Measurements from ENCODE around the gene OR52K1. TPM values are rescaled to one million over a fixed set of nuclear protein-coding genes. Genes with fewer than 3 reads are reported as not detected.

Gene OR52K1
- total RNA-seq, 1 donor from 2014 or later: not detected

DNA sequence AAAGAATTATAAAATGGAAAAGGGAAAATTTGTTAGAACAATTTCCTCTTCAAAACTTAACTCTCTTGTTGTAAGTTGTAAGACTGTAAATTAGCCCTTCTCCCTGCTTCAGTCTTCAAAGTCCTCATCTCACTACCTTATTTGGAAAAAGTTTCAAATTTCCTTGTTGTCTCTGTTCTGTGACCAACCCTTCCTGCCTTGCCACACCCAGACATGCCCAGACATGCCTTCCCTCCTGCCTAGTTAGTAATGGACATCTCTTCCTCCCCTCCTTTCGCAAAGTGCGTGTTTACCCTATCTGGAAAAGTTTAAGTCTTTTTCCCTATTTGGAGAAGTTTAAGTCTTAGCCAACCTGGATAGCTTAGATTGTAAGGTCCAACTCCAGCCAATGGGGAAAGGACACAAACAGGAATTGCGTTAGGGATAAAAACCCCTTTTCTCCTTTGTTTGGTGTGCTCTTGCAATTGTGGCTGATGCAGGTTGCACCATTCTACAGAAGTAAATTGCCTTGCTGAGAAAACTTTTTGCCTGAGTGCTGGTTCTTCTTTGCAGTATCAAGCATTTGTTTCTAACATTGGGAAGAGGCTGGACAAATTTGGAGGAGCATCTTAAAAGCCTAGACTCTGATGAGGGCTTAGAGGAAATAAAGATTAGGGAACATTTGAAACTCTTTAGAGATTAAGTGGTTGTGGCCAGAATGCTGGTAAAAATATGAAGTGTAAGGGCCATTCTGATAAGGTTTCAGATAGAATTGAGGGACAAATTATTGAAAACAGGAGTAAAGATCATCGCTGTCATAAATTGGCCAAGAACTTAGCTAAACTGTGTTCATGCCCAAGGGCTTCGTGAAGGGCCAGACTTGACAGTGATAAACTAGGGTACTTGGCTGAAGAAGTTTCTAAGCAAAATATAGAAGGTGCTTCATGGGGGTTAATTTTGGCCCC, 18.0 kb upstream of the OR52K1 start:
- Histone ChIP-seq H3K4me3 (no peak overlapping the region), H3K36me3 (no peaks in the 10 kb centered on the region), H3K9me3 (replicated peaks) (peaks cover 16% of the 10 kb centered on the region), H3K27me3 (ENCODE audit: low read depth) (no peaks in the 10 kb centered on the region), H3K4me1 (no peaks in the 10 kb centered on the region), H3K27ac (replicated peaks) (no peak overlapping the region)
- no peak for DNase-seq
- intact Hi-C loops (cut with micrococcal nuclease): no loop called here
- TF ChIP-seq, protein P1, sequence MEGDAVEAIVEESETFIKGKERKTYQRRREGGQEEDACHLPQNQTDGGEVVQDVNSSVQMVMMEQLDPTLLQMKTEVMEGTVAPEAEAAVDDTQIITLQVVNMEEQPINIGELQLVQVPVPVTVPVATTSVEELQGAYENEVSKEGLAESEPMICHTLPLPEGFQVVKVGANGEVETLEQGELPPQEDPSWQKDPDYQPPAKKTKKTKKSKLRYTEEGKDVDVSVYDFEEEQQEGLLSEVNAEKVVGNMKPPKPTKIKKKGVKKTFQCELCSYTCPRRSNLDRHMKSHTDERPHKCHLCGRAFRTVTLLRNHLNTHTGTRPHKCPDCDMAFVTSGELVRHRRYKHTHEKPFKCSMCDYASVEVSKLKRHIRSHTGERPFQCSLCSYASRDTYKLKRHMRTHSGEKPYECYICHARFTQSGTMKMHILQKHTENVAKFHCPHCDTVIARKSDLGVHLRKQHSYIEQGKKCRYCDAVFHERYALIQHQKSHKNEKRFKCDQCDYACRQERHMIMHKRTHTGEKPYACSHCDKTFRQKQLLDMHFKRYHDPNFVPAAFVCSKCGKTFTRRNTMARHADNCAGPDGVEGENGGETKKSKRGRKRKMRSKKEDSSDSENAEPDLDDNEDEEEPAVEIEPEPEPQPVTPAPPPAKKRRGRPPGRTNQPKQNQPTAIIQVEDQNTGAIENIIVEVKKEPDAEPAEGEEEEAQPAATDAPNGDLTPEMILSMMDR (IDR thresholded peaks at IDR 0.05; ENCODE audit: borderline replicate concordance): no peak

DNA sequence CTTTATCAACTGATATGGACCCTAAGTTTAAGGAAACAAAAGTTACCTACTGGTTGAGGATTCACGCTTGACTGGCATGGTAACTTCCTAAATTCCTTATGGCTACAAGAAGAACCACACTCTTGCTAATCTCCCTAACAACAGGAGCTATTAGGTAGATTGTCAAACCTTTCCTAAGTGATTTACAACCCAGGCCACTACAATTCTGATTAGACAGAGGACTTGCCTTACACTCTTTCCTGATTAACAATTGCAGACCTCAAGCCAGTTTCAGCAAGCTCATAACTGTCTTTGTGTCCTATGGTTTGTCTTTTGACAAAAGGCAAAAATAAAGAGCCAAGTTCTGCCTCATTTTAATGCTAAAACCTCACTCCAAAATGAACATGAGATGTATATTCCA, 17.0 kb upstream of the OR52K1 start:
- Histone ChIP-seq H3K4me1 (no peaks in the 10 kb centered on the region), H3K36me3 (no peaks in the 10 kb centered on the region), H3K4me3 (no peak overlapping the region), H3K27ac (replicated peaks) (no peak overlapping the region), H3K27me3 (ENCODE audit: low read depth) (no peaks in the 10 kb centered on the region), H3K9me3 (replicated peaks) (peaks cover 16% of the 10 kb centered on the region)
- intact Hi-C loops (cut with micrococcal nuclease): no loop called here
- no peak for DNase-seq
- TF ChIP-seq, protein P1 (IDR thresholded peaks at IDR 0.05; ENCODE audit: borderline replicate concordance): no peak

DNA sequence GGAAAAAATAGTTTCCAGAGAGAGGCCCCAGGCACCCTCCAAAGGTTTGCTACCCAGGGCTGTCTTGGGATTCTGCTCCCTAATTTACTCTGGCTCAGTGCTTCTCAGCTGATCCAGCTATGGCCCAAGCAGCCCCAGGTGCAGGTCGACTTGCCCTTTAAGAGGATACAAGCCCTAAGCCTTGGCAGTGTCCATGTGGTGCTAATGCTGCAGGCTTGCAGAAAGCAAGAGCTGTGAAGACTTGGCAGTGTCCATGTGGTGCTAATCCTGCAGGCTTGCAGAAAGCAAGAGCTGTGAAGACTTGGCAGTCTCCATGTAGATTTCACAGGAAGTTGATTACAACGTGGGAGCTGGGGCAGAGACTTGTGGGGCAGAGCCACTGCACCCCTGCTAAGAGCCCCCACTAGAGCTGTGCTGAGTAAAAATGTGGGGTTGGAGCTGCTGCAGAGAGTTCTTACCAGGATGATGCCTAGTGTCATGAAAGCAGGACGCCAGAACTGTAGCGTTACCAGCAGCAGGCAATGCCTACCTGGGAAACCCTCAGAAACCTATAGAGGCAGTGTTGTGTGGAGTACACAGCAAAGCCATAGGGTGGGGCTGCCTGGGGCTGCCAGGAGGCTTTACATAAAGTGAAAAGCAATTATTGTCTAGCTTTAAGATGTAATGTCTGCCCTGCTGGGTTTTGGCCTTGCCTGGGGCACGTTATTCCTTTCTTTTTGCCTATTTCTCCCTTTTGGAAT, 16.1 kb upstream of the OR52K1 start:
- DNase-seq: no peak
- intact Hi-C loops (cut with micrococcal nuclease): no loop called here
- Histone ChIP-seq H3K36me3 (no peaks in the 10 kb centered on the region), H3K27me3 (ENCODE audit: low read depth) (no peaks in the 10 kb centered on the region), H3K9me3 (replicated peaks) (peaks cover 16% of the 10 kb centered on the region), H3K4me3 (no peak overlapping the region), H3K4me1 (no peaks in the 10 kb centered on the region), H3K27ac (replicated peaks) (no peak overlapping the region)
- TF ChIP-seq, protein P1 (IDR thresholded peaks at IDR 0.05; ENCODE audit: borderline replicate concordance): no peak

- H3K27ac ChIP-seq (replicated peaks): no peak overlapping the region
- no peak overlapping the region for H3K4me3 ChIP-seq
- DNase-seq: no peak
- H3K27me3 ChIP-seq (ENCODE audit: low read depth): no peaks in the 10 kb centered on the region
- TF ChIP-seq, protein P1 (IDR thresholded peaks at IDR 0.05; ENCODE audit: borderline replicate concordance): no peak
- H3K36me3 ChIP-seq: no peaks in the 10 kb centered on the region
- H3K4me1 ChIP-seq: no peaks in the 10 kb centered on the region
- intact Hi-C loops (cut with micrococcal nuclease): no loop called here
- H3K9me3 ChIP-seq (replicated peaks): peaks cover 16% of the 10 kb centered on the region
These were observed 15.5 kb upstream of the OR52K1 start for GRCh38 chr11:4466871-4467442.

DNA sequence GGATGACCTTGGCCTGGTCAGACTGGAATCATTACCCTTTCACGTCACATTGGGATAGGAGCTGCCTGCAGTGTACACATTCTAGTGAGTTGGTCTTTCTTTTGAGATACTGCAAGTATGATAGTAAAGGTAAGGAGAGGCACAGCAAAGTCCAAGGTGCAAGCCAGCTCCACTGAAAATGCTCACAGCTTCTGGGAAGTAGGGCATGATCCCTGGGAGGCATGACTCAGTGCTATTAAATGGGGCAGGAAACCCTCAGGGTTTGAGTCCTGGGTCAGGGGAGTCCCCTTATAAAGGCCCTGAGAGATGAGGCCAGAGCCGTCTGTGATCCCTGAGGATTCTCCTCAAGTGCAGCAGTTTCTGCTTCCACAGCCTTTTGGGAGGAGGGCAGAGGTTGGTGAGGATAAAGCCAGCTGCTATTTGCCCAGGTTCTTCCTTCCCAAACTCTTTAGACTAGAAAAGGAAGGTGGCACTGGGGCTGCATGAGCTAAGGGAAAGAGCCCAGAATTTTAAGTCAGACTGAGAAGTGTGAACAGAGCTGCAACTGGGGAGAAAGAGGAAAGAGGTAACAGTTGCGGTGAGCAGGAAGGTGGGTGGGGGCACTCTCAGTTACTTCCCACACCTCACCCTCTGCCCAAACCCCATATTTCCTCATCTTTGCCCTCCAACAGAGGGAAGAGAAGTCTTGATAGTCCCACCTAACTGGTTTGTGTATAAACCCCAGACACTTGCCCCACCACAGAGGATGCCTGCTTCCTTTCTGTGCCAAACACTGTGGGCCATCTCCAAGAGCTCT, 14.4 kb upstream of the OR52K1 start:
- no peaks in the 10 kb centered on the region for H3K4me1 ChIP-seq
- H3K27me3 ChIP-seq (ENCODE audit: low read depth): no peaks in the 10 kb centered on the region
- no peak for DNase-seq
- TF ChIP-seq, protein P1 (IDR thresholded peaks at IDR 0.05; ENCODE audit: borderline replicate concordance): no peak
- no peak overlapping the region for H3K27ac ChIP-seq (replicated peaks)
- peaks cover 16% of the 10 kb centered on the region for H3K9me3 ChIP-seq (replicated peaks)
- H3K4me3 ChIP-seq: no peak overlapping the region
- no peaks in the 10 kb centered on the region for H3K36me3 ChIP-seq
- intact Hi-C loops (cut with micrococcal nuclease): no loop called here

All from left ventricle myocardium inferior (tissue), 1 donor.